Stimulated activated CD8-positive, alpha-beta memory T cell treated with anti-CD3 and anti-CD28 coated beads, Interleukin-4, amount 100 ng/mL, for 4 hours (primary cell): ENCODE data around the gene NKIRAS1.

Source experiments
- DNase-seq, 2 donors: peaks; one replicate each; pipeline ENCODE4 v3.0.0-alpha.2; 2020; ENCODE audit warnings: low read depth in 2 of 2, low spot score in 1 of 2

Gene NKIRAS1

GRCh38 chr3:23916886-23917678 lies at the start of gene NKIRAS1, which contains the start of gene RPL15:
NKIRAS1 (minus strand) TSS chr3:23916990; CDS start chr3:23910904, 6,086 bp downstream.
RPL15 (plus strand) TSS chr3:23917132; CDS start chr3:23917860, 728 bp downstream.
- DNase-seq = peak; percentile 95

- no peak for DNase-seq
Measured at GRCh38 chr3:23966328-23966727, 49.5 kb upstream of the NKIRAS1 start.

- DNase-seq = no peak
Measured at GRCh38 chr3:23964537-23965235, 47.9 kb upstream of the NKIRAS1 start.

GRCh38 chr3:23961913-23962312 lies 45.1 kb upstream of the NKIRAS1 start:
- no peak for DNase-seq

- DNase-seq = no peak
Measured at GRCh38 chr3:23961066-23961465, 44.3 kb upstream of the NKIRAS1 start.

GRCh38 chr3:23960649-23961048 lies 43.9 kb upstream of the NKIRAS1 start:
- no peak for DNase-seq

- no peak for DNase-seq
Measured at GRCh38 chr3:23959135-23959900, 42.5 kb upstream of the NKIRAS1 start.

- DNase-seq = no peak
Measured at GRCh38 chr3:23956701-23957100, 39.9 kb upstream of the NKIRAS1 start.

- no peak for DNase-seq
Measured at GRCh38 chr3:23954144-23954543, 37.4 kb upstream of the NKIRAS1 start.

GRCh38 chr3:23953523-23953922 lies 36.7 kb upstream of the NKIRAS1 start:
- DNase-seq = no peak

- no peak for DNase-seq
Measured at GRCh38 chr3:23952646-23953045, 35.9 kb upstream of the NKIRAS1 start.

GRCh38 chr3:23950293-23950692 lies 33.5 kb upstream of the NKIRAS1 start:
- DNase-seq = no peak

- DNase-seq = no peak
Measured at GRCh38 chr3:23949784-23950183, 33.0 kb upstream of the NKIRAS1 start.

- no peak for DNase-seq
Measured at GRCh38 chr3:23948761-23949160, 32.0 kb upstream of the NKIRAS1 start.

GRCh38 chr3:23945913-23946687 lies 29.3 kb upstream of the NKIRAS1 start:
- DNase-seq = peak; percentile 87 to 96

- DNase-seq = no peak
Measured at GRCh38 chr3:23945663-23945912, 28.8 kb upstream of the NKIRAS1 start.

- DNase-seq = peak; percentile 42 to 64
Measured at GRCh38 chr3:23944861-23945662, 28.3 kb upstream of the NKIRAS1 start, which contains the start of gene NR1D2. NR1D2 (plus strand) TSS chr3:23945286; CDS start chr3:23945579, 293 bp downstream.

- no peak for DNase-seq
Measured at GRCh38 chr3:23944007-23944783, 27.4 kb upstream of the NKIRAS1 start.

GRCh38 chr3:23942546-23942945 lies 25.8 kb upstream of the NKIRAS1 start:
- no peak for DNase-seq
